ENCODE results near the gene PAXIP1. TPM values are rescaled to one million over a fixed set of nuclear protein-coding genes. Genes with fewer than 3 reads are reported as not detected.

The PAXIP1 gene
- total RNA-seq, 1 donor from 2014 or later = 9.4 TPM

DNA sequence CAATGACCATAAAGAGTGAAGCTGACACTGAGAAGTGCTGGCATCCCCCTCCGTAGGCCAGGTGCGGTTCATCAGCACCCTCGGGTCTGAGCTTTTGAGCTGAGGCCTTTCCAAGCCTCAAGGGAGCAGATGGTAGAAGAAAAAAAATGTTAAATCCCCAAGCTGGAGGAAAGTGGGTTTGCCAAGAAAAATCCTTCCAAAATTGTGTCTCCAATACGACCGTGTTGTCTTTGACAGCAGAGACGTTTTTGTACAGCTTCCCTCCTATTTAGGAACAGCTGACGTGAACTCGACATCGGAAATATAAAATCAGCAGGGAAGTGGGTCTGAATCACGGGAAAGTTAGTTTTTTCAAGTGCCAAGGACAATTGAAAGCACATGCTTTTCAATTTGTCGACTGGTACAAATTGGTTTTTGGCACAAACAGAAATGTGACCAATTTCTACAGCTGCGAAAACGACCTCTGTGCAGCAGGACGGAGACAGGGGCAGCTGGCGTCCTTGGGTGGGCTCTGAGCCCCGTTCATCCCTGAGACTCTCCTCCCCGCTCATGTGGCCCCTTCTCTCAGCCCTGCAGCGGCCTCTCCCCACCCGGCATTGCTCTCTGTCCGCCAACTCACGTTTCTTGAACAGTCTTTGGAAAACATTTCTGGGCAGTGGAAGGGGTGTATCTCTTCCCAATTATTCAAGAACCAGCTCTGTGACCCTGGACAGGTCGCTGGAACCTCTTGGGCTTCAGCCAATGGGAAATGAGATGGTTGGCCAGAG, 89.9 kb downstream of the PAXIP1 start:
- TF ChIP-seq, protein P1, sequence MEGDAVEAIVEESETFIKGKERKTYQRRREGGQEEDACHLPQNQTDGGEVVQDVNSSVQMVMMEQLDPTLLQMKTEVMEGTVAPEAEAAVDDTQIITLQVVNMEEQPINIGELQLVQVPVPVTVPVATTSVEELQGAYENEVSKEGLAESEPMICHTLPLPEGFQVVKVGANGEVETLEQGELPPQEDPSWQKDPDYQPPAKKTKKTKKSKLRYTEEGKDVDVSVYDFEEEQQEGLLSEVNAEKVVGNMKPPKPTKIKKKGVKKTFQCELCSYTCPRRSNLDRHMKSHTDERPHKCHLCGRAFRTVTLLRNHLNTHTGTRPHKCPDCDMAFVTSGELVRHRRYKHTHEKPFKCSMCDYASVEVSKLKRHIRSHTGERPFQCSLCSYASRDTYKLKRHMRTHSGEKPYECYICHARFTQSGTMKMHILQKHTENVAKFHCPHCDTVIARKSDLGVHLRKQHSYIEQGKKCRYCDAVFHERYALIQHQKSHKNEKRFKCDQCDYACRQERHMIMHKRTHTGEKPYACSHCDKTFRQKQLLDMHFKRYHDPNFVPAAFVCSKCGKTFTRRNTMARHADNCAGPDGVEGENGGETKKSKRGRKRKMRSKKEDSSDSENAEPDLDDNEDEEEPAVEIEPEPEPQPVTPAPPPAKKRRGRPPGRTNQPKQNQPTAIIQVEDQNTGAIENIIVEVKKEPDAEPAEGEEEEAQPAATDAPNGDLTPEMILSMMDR (IDR thresholded peaks at IDR 0.05; ENCODE audit: insufficient read depth, low read length, poor library complexity, severe bottlenecking) = no peak
- no peak for DNase-seq (ENCODE audit: low read depth)
- H3K27me3 ChIP-seq (ENCODE audit: control insufficient read depth, insufficient read depth, low read length) = peaks cover 38% of the 10 kb centered on the region

DNA sequence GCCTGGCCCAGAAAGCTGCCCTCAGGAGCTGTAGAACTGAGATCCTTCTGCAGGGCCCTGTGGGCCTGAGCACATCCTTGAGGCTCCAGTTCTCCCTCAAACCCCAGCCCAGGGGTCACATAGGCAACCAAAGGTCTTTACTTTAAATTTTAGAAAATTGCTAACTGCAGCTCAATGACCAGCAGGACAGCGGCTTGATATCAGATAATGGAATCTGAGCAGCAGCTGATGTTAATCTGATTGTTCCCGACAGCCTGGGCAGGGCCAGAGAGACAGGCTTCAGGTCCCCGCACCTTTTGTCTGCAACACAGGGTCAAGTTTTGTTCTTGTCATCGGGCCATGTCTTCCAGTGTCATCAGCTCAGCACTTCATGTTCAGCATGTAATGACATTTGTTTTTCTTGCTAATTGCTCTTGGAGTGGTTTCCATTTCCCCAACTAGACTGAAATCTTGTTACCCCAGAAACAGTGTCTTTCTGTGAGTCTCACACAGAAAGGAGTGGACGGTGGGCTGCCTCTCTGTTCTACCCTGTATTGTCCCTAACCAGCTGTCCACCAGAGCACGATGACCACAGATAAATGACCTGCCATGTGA, 91.0 kb downstream of the PAXIP1 start:
- DNase-seq (ENCODE audit: low read depth) = no peak
- TF ChIP-seq, protein P1 (IDR thresholded peaks at IDR 0.05; ENCODE audit: insufficient read depth, low read length, poor library complexity, severe bottlenecking) = no peak
- H3K4me3 ChIP-seq (ENCODE audit: low read depth, low read length) = no peak overlapping the region
- H3K27me3 ChIP-seq (ENCODE audit: control insufficient read depth, insufficient read depth, low read length) = peaks cover 27% of the 10 kb centered on the region
- no peaks in the 10 kb centered on the region for H3K36me3 ChIP-seq (ENCODE audit: control insufficient read depth, insufficient read depth, low read length)

More for the DNA sequence above, 89.9 kb downstream of the PAXIP1 start:
- Histone ChIP-seq H3K4me3 (ENCODE audit: low read depth, low read length) (no peak overlapping the region), H3K36me3 (ENCODE audit: control insufficient read depth, insufficient read depth, low read length) (no peaks in the 10 kb centered on the region)

DNA sequence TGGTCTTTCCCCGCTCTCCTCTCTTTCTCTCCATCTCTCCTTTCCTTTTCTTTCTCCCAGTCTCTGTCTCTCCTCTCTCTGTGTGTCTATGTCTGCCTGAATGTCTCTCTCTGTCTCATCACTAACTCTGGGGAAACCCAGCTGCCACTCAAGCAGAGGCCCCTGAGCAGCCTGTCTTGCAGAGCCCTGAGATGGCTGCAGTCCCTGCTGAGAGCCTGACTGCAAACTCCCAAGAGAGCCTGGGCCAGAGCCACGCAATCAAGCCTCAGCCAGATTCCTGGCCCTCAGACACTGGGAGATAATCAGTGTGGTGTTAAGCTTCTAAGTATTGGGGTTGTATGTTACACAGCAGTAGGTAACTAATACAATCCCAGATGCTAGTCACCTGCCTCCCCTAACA, 91.5 kb downstream of the PAXIP1 start:
- Histone ChIP-seq H3K36me3 (ENCODE audit: control insufficient read depth, insufficient read depth, low read length) (no peaks in the 10 kb centered on the region), H3K27me3 (ENCODE audit: control insufficient read depth, insufficient read depth, low read length) (peaks cover 22% of the 10 kb centered on the region), H3K4me3 (ENCODE audit: low read depth, low read length) (no peak overlapping the region)
- TF ChIP-seq, protein P1 (IDR thresholded peaks at IDR 0.05; ENCODE audit: insufficient read depth, low read length, poor library complexity, severe bottlenecking) = no peak
- no peak for DNase-seq (ENCODE audit: low read depth)

DNA sequence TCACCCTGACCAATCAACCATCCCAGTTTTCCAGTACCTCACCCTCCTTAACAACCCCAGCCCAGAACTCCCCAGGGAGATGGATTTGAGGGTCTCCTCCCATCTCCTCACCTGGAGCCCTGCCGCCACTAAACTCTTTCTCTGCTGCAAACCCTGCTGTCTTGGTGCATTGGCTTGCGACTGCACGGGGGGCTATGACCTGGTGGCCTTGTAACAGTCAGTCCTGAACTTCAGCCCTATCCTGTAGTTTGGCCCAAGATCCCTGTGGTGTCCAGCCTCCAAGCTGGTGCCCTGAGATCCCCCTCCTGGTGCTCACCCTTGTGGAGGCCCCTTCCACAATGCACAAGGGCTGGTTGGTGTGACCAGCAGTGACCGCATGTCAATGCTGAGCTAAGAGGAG, 91.9 kb downstream of the PAXIP1 start:
- TF ChIP-seq, protein P1 (IDR thresholded peaks at IDR 0.05; ENCODE audit: insufficient read depth, low read length, poor library complexity, severe bottlenecking) = no peak
- Histone ChIP-seq H3K36me3 (ENCODE audit: control insufficient read depth, insufficient read depth, low read length) (no peaks in the 10 kb centered on the region), H3K27me3 (ENCODE audit: control insufficient read depth, insufficient read depth, low read length) (peaks cover 18% of the 10 kb centered on the region), H3K4me3 (ENCODE audit: low read depth, low read length) (no peak overlapping the region)
- DNase-seq (ENCODE audit: low read depth) = no peak

DNA sequence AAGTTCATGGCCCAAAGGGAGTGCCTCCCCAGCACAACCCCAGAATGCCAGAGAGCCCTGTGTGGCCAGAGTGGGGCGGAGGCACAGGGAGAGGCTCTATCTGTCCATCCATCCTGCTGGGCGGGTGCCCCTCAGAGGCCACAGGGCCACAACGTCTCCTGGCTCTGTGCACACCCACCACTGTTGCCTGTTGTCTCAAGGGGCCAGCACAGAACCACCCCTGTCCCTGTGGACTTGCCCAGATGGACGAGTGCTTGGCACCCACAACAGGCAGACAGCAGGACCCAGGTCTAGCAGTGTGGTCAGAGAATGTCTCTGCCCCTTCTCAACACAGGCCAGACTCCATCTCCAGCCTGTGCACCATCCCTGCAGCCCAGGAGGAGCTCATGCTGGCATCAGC, 92.8 kb downstream of the PAXIP1 start:
- H3K4me3 ChIP-seq (ENCODE audit: low read depth, low read length) = no peak overlapping the region
- TF ChIP-seq, protein P1 (IDR thresholded peaks at IDR 0.05; ENCODE audit: insufficient read depth, low read length, poor library complexity, severe bottlenecking) = no peak
- DNase-seq (ENCODE audit: low read depth) = no peak
- no peaks in the 10 kb centered on the region for H3K36me3 ChIP-seq (ENCODE audit: control insufficient read depth, insufficient read depth, low read length)
- peaks cover 14% of the 10 kb centered on the region for H3K27me3 ChIP-seq (ENCODE audit: control insufficient read depth, insufficient read depth, low read length)
